ENCODE results near the gene ADAMTS13. TPM values are rescaled to one million over a fixed set of nuclear protein-coding genes. Genes with fewer than 3 reads are reported as not detected.
A peak's percentile ranks its signal among the peaks of the same experiment; 100 is the strongest.

Gene ADAMTS13
- total and polyA plus RNA-seq, 9 of the 15 experiments (the other 6 are each of a cell fraction or from before 2014, with no cell fraction given) = 0.03 to 0.20 (median 0.04) TPM; not detected in 4

DNA sequence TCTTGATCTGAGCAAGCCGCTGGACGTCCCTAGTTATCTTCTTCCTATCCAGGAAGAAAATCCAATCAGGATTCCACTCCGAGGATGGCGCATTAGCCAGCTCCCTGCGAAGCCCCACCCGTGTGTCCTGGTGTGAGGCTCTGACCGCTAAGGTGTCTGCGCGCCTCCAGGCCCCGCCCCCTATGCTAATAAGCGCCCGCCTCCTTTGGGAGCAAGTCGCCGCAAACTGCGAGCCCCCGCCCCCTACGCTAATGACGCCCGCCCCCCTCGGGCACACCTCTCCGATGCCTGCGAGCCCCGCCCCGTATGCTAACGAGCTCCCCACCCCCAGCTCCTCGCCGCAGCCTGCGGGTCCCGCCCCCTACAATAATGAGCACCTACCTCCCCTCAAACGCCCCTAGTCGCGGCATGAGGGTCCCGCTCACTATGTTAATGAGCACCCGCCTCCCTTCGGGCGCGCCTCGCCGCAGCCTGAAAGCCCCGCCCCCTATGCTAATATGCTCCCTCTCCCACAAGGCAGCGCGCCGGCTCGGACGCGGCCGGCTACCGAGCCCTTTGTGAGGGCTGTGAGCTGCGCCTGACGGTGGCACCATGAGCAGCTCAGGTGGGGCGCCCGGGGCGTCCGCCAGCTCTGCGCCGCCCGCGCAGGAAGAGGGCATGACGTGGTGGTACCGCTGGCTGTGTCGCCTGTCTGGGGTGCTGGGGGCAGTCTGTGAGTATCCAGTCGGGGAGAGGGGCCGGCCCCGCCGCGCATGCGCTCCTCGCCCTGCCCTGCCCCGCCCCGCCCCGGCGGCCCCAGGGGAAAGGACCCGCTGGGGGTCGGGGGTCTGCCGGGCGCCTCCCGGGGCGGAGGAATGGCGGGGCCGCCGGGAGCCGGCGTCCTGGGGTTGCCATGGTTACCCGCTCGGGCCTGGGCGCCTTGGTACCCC, 37.6 kb downstream of the ADAMTS13 start, which contains the start of gene CACFD1 (continued):
- TF ChIP-seq KDM5B (IDR thresholded peaks at IDR 0.05; ENCODE audit: insufficient replicate concordance, low read depth, low read length) (peak; percentile 41), ZNF583 (CRISPR knock-in tag; IDR thresholded peaks at IDR 0.05) (0 out of 2 replicates have a peak, but pooled peaks have one; percentile 44), MIER1 (IDR thresholded peaks at IDR 0.05; ENCODE audit: low read depth) (no peak), ATF7 (IDR thresholded peaks at IDR 0.05) (peak; percentile 57; the same call in 1 of the 2 replicates), ESRRA (IDR thresholded peaks at IDR 0.05; ENCODE audit: borderline replicate concordance, low read depth) (0 out of 2 replicates have a peak, but pooled peaks have one; percentile 37), CTBP1 (IDR thresholded peaks at IDR 0.05; ENCODE audit: borderline replicate concordance) (peak; percentile 6; the same call in 1 of the 2 replicates), IFI16 (CRISPR knock-in tag; IDR thresholded peaks at IDR 0.05) (no peak), SP1 (CRISPR knock-in tag; IDR thresholded peaks at IDR 0.05) (peak; percentile 81), RCOR1 (IDR thresholded peaks at IDR 0.05; ENCODE audit: borderline replicate concordance in 1 of 2, low read depth in 2 of 2, low read length in 2 of 2) (0 out of 4 replicates have a peak, but pooled peaks of 1 of the 2 experiments have one; percentile 11), NFXL1 (CRISPR knock-in tag; IDR thresholded peaks at IDR 0.05) (no peak), RFX1 (IDR thresholded peaks at IDR 0.05) (peak; percentile 72), PYGO2 (tag; IDR thresholded peaks at IDR 0.05) (no peak), SRSF1 (IDR thresholded peaks at IDR 0.05; ENCODE audit: low read depth, low read length) (no peak), ZNF766 (CRISPR knock-in tag; conservative IDR thresholded peaks at IDR 0.05) (no peak), SAFB (IDR thresholded peaks at IDR 0.05; ENCODE audit: borderline replicate concordance, low read depth, low read length) (no peak), HDGF (IDR thresholded peaks at IDR 0.05) (0 out of 2 replicates have a peak, but pooled peaks have one; percentile 40), ZNF184 (CRISPR knock-in tag; IDR thresholded peaks at IDR 0.05) (no peak), POLR2G (IDR thresholded peaks at IDR 0.05; ENCODE audit: low read depth, low read length) (peak; percentile 78), MEIS2 (IDR thresholded peaks at IDR 0.05; ENCODE audit: partially characterized antibody) (peak; percentile 70), SIN3A (IDR thresholded peaks at IDR 0.05; ENCODE audit: borderline replicate concordance in 2 of 2, control insufficient read depth in 1 of 2, low read depth in 2 of 2, low read length in 2 of 2) (peak in 1 of 2 experiments; percentile 55; a peak in 1 of 4 replicates), NRF1 (conservative IDR thresholded peaks at IDR 0.05 in 1 of 2, IDR thresholded peaks at IDR 0.05 in 1 of 2) (peak; percentile 96)
- TF ChIP-seq, protein P1, sequence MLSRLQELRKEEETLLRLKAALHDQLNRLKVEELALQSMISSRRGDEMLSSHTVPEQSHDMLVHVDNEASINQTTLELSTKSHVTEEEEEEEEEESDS (CRISPR knock-in tag; IDR thresholded peaks at IDR 0.05) = peak; percentile 58
- TF ChIP-seq, protein P2, sequence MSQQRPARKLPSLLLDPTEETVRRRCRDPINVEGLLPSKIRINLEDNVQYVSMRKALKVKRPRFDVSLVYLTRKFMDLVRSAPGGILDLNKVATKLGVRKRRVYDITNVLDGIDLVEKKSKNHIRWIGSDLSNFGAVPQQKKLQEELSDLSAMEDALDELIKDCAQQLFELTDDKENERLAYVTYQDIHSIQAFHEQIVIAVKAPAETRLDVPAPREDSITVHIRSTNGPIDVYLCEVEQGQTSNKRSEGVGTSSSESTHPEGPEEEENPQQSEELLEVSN (IDR thresholded peaks at IDR 0.05; ENCODE audit: borderline replicate concordance in 1 of 2, extremely low read depth in 1 of 2, insufficient read depth in 1 of 2, insufficient read length in 1 of 2, low read depth in 1 of 2, low read length in 1 of 2, poor library complexity in 1 of 2, severe bottlenecking in 1 of 2) = peak in 1 of 2 experiments; percentile 23
- TF ChIP-seq, protein P3, sequence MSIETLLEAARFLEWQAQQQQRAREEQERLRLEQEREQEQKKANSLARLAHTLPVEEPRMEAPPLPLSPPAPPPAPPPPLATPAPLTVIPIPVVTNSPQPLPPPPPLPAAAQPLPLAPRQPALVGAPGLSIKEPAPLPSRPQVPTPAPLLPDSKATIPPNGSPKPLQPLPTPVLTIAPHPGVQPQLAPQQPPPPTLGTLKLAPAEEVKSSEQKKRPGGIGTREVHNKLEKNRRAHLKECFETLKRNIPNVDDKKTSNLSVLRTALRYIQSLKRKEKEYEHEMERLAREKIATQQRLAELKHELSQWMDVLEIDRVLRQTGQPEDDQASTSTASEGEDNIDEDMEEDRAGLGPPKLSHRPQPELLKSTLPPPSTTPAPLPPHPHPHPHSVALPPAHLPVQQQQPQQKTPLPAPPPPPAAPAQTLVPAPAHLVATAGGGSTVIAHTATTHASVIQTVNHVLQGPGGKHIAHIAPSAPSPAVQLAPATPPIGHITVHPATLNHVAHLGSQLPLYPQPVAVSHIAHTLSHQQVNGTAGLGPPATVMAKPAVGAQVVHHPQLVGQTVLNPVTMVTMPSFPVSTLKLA (conservative IDR thresholded peaks at IDR 0.05) = peak in 1 of 2 experiments; percentile 64; a peak in 2 of 4 replicates
